A375 (cell line): ENCODE results near the gene CARD19. TPM values are rescaled to one million over a fixed set of nuclear protein-coding genes. Genes with fewer than 3 reads are reported as not detected.

Source experiments
- total RNA-seq: library from RNA; depleted of rRNA; stranded (reverse); fragments of >200 nt; shearing (Covaris generic); gene quantifications from 2 replicates; pipeline ENCODE4 v1.2.3, GENCODE V29; 2014; rRNA removed

CARD19 gene, protein sequence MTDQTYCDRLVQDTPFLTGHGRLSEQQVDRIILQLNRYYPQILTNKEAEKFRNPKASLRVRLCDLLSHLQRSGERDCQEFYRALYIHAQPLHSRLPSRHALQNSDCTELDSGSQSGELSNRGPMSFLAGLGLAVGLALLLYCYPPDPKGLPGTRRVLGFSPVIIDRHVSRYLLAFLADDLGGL
- total RNA-seq: 92.9 and 123 TPM in 2 replicates

DNA sequence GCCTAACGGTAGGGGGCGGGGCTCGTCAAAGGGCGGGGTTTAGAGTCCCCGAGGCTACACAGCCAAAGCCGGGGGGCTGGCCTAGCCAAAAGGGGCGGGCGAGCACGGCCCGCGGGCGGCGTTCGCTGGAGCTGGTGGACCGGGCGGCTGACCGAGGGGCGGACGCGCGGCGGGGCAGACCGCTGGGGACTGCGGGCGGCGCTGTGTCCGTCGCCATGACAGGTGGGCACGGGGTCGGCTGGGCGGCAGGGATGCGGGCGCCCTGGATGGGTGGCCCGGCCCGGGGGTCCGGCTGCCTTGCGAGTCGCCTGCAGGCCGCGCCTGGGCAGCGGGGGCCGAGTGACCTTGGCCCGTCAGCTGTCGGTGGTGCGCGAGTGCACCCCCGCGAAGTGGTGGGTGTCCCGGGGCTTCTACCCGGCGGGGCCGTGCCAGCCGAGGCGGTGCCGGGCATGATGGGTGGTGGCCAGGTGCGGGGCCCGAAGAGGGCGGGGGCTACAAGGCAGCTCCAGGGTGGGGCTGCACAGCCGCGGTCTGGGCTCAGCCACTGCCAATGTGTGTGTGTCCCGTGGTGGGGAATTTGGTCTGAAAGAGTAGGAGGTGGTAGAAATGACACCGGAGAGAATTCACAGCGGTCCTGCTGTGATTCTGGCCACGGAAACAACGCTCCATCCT lies at the start of gene CARD19:
Gene CARD19, plus strand, starts transcription at position 87 of the 672 bp plus-strand sequence. Its CDS starts 129 bp downstream, at position 216.

DNA sequence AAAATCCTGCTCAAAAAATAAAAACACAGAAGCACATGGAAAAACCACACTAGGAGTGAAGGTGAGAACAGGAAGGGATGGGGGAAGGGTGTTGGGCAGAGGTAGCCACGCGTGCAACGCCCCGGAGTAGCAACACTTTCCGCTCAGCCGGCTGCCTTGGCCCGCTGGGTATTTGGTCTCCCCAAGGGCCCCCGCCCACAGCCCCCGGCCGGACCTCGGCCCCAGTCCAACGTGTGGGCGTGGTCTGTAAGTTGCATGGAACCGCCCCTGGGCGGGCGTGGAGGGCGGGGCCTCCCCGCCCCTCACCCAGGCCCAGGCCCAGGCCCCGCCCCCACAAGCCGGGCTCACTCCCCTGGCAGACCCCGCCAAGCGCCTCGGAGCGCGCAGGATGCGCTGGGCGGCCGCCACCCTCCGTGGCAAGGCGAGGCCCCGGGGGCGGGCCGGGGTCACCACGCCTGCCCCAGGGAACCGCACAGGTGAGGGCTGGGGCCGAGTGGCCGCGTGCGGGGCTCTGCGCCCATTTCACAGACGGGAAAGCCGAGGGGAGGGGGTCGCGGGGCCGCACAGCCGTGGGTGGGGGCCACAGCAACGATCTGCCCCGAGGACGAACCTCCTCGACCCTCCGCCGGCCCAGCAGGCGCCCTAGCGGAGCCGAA lies 37.5 kb upstream of the CARD19 start, which contains the start of gene SUSD3:
Gene SUSD3, plus strand, starts transcription at position 347 of the 656 bp plus-strand sequence. Its CDS starts 42 bp downstream, at position 389.

DNA sequence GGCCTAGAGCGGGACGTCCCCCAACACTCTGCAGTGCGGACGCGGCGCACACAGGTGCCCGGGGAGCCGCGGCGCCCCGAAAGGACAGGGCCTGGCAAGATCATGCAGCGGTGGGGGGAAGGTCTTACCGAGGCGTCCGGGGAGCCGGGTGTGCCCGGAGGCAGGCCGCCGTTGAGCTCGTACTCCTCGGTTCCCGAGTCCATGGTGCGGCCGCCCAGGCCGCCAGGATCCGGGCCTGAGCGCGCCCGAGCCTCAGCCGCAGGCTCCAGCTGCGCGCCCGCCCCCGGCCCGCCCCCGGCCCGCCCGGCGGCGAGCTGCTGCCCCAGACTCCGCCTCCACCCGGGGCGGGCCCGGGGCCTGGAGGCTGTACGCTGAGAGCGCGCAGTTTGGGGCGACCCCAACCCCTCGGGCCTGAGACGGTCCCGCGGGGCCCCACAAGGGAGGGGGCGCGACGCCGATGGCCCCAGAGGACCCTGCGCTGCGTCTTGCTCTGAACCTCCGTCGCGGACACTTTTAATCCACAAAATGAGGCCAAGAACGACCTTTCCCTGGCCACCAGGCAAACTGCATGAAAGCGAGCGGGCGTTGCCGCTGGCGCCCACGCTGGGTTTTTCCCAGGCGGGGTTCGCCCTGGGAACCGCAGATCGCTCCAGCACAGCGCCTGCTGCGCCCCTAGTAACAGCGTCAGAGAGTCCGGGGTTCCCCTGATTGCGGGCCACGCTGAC lies 38.2 kb downstream of the CARD19 start, which contains the start of gene NINJ1:
Gene NINJ1, minus strand, starts transcription at position 237 of the 725 bp plus-strand sequence. Its CDS starts 34 bp downstream, at position 203.

Other genes starting within 250 kb of the CARD19 start
- gene ZNF484, start 218.2 kb upstream of the CARD19 start, total RNA-seq: 5.0 and 5.3 TPM in 2 replicates
- gene FGD3, start 148.7 kb upstream of the CARD19 start, total RNA-seq: 0.23 and 0.37 TPM in 2 replicates
- 0.41 and 0.72 TPM in 2 replicates for gene SUSD3, start 37.5 kb upstream of the CARD19 start, total RNA-seq
- 27.5 and 32.4 TPM in 2 replicates for gene NINJ1, start 38.0 kb downstream of the CARD19 start, total RNA-seq
- 0.98 and 1.5 TPM in 2 replicates for gene WNK2, start 87.9 kb downstream of the CARD19 start, total RNA-seq